ENCODE data around the gene STXBP6.

- TF ChIP-seq, protein P1, sequence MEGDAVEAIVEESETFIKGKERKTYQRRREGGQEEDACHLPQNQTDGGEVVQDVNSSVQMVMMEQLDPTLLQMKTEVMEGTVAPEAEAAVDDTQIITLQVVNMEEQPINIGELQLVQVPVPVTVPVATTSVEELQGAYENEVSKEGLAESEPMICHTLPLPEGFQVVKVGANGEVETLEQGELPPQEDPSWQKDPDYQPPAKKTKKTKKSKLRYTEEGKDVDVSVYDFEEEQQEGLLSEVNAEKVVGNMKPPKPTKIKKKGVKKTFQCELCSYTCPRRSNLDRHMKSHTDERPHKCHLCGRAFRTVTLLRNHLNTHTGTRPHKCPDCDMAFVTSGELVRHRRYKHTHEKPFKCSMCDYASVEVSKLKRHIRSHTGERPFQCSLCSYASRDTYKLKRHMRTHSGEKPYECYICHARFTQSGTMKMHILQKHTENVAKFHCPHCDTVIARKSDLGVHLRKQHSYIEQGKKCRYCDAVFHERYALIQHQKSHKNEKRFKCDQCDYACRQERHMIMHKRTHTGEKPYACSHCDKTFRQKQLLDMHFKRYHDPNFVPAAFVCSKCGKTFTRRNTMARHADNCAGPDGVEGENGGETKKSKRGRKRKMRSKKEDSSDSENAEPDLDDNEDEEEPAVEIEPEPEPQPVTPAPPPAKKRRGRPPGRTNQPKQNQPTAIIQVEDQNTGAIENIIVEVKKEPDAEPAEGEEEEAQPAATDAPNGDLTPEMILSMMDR (IDR thresholded peaks at IDR 0.05), result no peak
- TF ChIP-seq POLR2A (IDR thresholded peaks at IDR 0.05), result no peak
Measured at GRCh38 chr14:25069879-25070278, 19.9 kb upstream of the STXBP6 start.

All from body of pancreas (tissue), 4 donors.